ENCODE measurements around the gene E2F6. TPM values are rescaled to one million over a fixed set of nuclear protein-coding genes. Genes with fewer than 3 reads are reported as not detected.

The E2F6 gene, protein sequence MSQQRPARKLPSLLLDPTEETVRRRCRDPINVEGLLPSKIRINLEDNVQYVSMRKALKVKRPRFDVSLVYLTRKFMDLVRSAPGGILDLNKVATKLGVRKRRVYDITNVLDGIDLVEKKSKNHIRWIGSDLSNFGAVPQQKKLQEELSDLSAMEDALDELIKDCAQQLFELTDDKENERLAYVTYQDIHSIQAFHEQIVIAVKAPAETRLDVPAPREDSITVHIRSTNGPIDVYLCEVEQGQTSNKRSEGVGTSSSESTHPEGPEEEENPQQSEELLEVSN
- 10 to 100 TPM; 15.5 to 17.0 TPM for total RNA-seq

GRCh38 chr2:11465485-11466306, at the start of gene E2F6:
E2F6 (minus strand) TSS chr2:11466161; CDS start chr2:11465879, 282 bp downstream.

Other genes with a start within 250 kb of the E2F6 start
- 10 to 100 TPM; 18.6 to 22.3 TPM for gene ROCK2, start 121.5 kb downstream of the E2F6 start, total RNA-seq
- gene GREB1, start 67.9 kb upstream of the E2F6 start, total RNA-seq, result 10 to 100 TPM; 53.3 to 78.1 TPM
- under 1 TPM in 1 of 2 donors, not detected in 1; 0.34 TPM for gene NTSR2, start 204.0 kb upstream of the E2F6 start, total RNA-seq